GM18870 (cell line): ENCODE results near the gene TCF12.
"Not testable (repeated sequence)": the region's sequence is repeated elsewhere in the genome, so short reads cannot be mapped to it uniquely, and the experiment has no call there.

Experiments
- ATAC-seq: cut with Tn5 transposase; IDR thresholded peaks from one replicate; pipeline ENCODE4 v1.9.1; 2021; ENCODE audit warnings: moderate library complexity; ENCODE audit not compliant: unreplicated experiment

TCF12 gene

GRCh38 chr15:57124036-57124435 lies 205.6 kb downstream of the TCF12 start:
- ATAC-seq: no peak

DNA sequence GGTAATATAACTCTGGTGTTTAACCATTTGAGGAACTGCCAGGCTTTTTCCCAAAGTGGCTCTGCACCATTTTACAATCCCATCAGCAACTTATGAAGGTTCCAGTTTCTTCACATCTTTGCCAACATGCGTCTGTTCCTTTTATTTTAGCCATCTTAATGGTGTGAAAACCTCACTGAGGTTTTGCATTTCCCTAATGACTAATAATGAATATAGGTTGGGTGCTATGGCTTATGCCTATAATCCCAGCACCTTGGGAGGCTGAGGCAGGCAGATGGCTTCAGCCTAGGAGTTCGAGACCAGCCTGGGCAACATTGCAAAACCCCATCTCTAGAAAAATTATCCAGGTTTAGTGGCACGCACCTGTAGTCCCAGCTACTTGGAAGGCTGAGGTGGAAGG lies 210.6 kb downstream of the TCF12 start:
- no peak for ATAC-seq

- no peak for ATAC-seq
Observed at GRCh38 chr15:57130956-57131355, 212.5 kb downstream of the TCF12 start.

- no peak for ATAC-seq
Observed at GRCh38 chr15:57133127-57133968, 214.9 kb downstream of the TCF12 start.

DNA sequence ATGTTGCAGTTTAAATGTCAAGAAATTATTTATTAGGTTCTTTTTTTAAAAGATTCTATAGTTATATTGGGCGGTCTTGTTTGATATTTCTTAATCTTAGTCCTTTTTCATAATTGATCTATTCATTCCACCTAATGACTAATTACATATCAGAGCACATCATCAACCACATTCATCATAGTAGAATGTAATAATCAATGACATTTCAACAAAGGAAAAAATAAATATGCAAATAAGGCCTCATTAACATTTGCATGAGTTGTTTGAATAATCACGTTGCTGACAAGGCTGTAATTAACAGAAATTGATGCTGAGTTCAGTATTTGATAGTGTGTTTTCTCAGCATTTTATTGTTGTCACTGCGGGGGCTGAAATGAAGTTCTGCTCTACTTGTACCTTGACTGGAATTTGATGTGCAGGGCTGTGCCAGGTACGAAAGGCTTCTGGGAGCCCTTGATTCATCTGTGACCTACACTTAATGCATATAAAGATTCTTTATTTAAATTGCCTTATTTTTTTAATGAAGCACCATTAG lies 215.7 kb downstream of the TCF12 start:
- ATAC-seq: no peak

- no peak for ATAC-seq
Observed at GRCh38 chr15:57134851-57135250, 216.4 kb downstream of the TCF12 start.

GRCh38 chr15:57135800-57136199 lies 217.4 kb downstream of the TCF12 start:
- no peak for ATAC-seq

GRCh38 chr15:57138349-57138788 lies 219.9 kb downstream of the TCF12 start:
- no peak for ATAC-seq

DNA sequence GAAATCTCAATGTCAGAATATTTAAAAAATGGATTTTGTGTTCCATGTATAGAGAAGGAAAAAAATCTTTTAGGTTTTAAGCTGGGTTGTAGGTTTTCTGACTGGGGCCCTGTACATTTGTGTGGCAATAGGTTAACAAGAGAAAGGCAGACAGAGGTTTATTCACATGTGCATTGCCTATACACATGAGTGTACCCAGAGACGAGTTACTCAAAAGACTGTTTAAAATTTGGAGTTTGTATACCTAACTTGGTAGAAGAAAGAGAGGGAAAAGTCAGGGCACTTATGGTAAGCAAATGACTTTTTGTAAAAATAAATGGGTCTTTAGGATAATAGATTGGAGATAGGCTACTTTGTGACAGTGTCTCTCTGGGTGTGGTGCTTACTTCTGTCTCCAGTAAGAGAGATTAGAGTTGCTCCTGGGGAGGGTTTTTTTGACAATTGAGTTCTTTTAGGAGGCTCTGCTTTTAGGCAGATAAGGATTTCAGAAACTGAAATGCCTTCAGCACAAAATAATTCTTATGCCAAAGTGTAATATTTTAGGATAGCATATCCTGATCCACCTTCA lies 225.2 kb downstream of the TCF12 start:
- ATAC-seq: no peak

GRCh38 chr15:57144448-57144847 lies 226.0 kb downstream of the TCF12 start:
- no peak for ATAC-seq

- no peak for ATAC-seq
Observed at GRCh38 chr15:57146506-57147201, 228.2 kb downstream of the TCF12 start.

DNA sequence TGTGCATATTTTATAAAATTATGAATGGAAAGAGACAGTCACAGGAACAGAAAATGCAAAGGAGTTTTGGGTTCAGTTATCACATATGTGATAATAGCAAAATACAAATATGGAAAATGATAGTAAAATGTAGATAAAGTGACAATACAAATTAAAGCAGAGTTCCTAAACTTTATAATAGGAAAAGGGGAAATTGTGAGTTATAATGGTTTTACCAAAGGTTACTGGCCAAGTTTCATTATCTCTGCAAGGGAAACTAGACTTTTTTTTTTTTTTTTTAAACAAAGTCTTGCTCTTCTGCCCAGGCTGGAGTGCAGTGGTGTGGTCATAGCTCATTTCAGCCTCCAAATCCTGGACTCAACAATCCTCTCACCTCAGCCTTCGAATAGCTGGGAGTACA lies 229.2 kb downstream of the TCF12 start:
- no peak for ATAC-seq

GRCh38 chr15:57148262-57148661 lies 229.8 kb downstream of the TCF12 start:
- no peak for ATAC-seq

DNA sequence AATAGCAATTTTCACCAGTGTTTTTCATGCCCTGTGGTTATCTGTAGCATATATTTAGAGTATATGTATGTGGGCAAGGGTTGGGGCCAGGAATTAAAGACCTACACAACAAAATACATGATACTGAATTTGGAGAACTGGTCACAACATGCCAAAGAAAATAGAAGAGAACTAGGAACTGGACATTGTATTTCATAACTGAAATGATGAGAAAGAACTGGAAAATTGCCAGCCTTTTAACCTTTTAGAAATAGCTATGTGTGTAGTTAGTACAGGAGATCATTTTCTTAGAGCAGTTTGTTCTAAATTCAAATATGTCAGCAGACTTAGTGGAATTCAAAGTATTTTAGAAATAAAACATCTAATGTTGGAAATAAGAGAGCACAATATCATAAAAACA lies 230.8 kb downstream of the TCF12 start:
- ATAC-seq: no peak

- ATAC-seq: no peak
Observed at GRCh38 chr15:57150066-57150865, 231.8 kb downstream of the TCF12 start.

DNA sequence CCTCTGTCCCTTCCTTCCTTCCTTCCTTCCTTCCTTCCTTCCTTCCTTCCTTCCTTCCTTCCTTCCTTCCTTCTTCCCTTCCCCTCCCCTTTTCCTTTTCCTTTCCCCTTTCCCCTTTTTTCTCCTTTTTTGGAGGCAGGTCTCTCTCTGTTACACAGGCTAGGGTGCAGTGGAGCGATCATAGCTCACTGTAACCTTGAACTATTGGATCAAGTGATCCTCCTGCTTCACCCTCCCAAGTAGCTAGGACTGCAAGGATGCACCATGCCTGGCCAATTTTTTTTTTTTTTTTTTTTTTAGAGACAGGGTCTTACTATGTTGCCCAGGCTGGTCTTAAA lies 232.4 kb downstream of the TCF12 start:
- ATAC-seq: not testable (repeated sequence)

GRCh38 chr15:57152133-57152532 lies 233.7 kb downstream of the TCF12 start:
- no peak for ATAC-seq

GRCh38 chr15:57152666-57153539 lies 234.5 kb downstream of the TCF12 start:
- peak; percentile 43 for ATAC-seq

DNA sequence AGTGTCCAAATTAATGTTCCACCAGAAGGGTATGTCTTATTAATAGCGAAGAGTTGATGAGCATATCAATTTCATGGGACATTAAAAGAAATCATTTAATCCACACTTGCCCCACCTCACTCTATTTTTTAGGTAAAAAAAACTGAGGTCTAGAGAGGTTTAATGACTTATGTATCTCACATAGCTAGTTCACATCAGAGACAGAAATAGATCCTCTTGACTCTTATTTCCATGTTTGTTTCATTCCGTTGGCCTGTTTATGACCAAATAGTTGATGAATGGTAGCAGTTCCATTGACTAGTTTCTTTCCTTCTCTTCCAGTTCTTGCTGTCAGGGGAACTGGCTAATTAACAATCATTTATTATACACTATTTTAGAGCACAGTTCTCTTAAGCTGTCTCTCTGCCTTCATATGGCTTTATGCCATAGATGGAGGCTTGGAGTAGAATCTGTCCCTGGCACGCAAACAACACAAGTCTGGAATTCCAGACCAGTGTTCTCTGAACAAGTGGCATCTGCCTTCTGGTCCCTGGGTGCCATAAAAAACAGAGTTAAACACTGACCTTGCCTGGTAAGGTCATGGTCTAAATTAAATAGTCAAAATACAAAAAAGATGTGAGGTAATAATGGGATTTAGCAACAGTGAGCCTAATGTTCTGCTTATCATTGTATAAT lies 237.9 kb downstream of the TCF12 start:
- no peak for ATAC-seq
